ENCODE results near the gene GKN2. TPM values are rescaled to one million over a fixed set of nuclear protein-coding genes. Genes with fewer than 3 reads are reported as not detected.

The GKN2 gene
- total RNA-seq, 1 experiment from 2014 or later = 0.58 TPM

- intact Hi-C loops (cut with micrococcal nuclease) = loop anchor here (1.0 to 2.0 kb wide), 2 partner anchors 69 to 363 kb away; partner anchors contain the start of gene ANTXR1
- no peaks in the 10 kb centered on the region for H4K20me1 ChIP-seq (ENCODE audit: low read length)
- no peaks in the 10 kb centered on the region for H3K36me3 ChIP-seq (ENCODE audit: low read depth, low read length)
- no TSS peak for BruUV-seq (replicated peaks)
- peaks cover 10% of the 10 kb centered on the region; the same call in 1 of the 2 replicates for H3K4me1 ChIP-seq (ENCODE audit: insufficient read depth, low read length)
- peak; percentile 89 for DNase-seq
- H2AFZ ChIP-seq (ENCODE audit: low read length) = peak overlapping the region; percentile 95
- H3K4me3 ChIP-seq (ENCODE audit: low read length) = no peak overlapping the region
- H3K9me3 ChIP-seq (ENCODE audit: low read length) = no peaks in the 10 kb centered on the region
- no peaks in the 10 kb centered on the region for H3F3A ChIP-seq (ENCODE audit: low read length, unreplicated experiment)
- peak overlapping the region; percentile 59 for H3K9ac ChIP-seq (ENCODE audit: low read length)
- no peaks in the 10 kb centered on the region for H3K27me3 ChIP-seq (ENCODE audit: low read length)
- H3K27ac ChIP-seq (ENCODE audit: low read length) = no peak overlapping the region
- H3K79me2 ChIP-seq (ENCODE audit: low read length) = no peaks in the 10 kb centered on the region
- peak; percentile 93 for ATAC-seq
- CTCF ChIA-PET = interaction anchor here (0.5 to 1.5 kb wide), 7 partner anchors 17 to 553 kb away, joined by 3 to 8 read pairs (median 4); partner anchors contain the start of gene ANTXR1
- peak overlapping the region; percentile 51 for H3K4me2 ChIP-seq (ENCODE audit: low read length)
- no peaks in the 10 kb centered on the region for H3K9me2 ChIP-seq (replicated peaks; ENCODE audit: low read length)
- POLR2A ChIA-PET (ENCODE audit: unreplicated experiment) = no interaction called here
- TF ChIP-seq, protein P1, sequence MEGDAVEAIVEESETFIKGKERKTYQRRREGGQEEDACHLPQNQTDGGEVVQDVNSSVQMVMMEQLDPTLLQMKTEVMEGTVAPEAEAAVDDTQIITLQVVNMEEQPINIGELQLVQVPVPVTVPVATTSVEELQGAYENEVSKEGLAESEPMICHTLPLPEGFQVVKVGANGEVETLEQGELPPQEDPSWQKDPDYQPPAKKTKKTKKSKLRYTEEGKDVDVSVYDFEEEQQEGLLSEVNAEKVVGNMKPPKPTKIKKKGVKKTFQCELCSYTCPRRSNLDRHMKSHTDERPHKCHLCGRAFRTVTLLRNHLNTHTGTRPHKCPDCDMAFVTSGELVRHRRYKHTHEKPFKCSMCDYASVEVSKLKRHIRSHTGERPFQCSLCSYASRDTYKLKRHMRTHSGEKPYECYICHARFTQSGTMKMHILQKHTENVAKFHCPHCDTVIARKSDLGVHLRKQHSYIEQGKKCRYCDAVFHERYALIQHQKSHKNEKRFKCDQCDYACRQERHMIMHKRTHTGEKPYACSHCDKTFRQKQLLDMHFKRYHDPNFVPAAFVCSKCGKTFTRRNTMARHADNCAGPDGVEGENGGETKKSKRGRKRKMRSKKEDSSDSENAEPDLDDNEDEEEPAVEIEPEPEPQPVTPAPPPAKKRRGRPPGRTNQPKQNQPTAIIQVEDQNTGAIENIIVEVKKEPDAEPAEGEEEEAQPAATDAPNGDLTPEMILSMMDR (conservative IDR thresholded peaks at IDR 0.05; ENCODE audit: low read depth, low read length) = peak; percentile 88
- TF ChIP-seq EZH2phosphoT487 (IDR thresholded peaks at IDR 0.05; ENCODE audit: borderline replicate concordance, low read length) (no peak), EZH2 (IDR thresholded peaks at IDR 0.05; ENCODE audit: low read length, unreplicated experiment) (no peak)
Observed at GRCh38 chr2:68943581-68944568, 8.8 kb downstream of the GKN2 start.

DNA sequence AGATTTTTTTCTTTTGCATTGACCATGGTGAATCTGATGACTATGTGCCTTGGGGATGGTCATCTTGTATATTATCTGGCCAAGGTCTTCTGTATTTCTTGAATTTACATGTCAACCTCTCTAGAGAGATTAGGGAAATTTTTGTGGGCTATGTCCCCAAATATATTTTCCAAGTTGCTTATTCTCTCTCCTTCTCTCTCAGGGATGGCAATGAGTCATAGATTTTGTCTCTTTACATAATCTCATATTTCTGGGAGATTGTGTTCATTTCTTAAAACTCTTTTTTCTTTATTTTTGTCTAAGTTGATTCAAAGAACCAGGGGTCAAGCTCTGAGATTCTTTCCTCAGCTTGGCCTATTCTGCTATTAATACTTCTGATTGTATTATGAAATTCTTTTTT lies 9.9 kb downstream of the GKN2 start:
- Histone ChIP-seq H3F3A (ENCODE audit: low read length, unreplicated experiment) (no peaks in the 10 kb centered on the region), H3K27me3 (ENCODE audit: low read length) (no peaks in the 10 kb centered on the region), H3K9ac (ENCODE audit: low read length) (no peak overlapping the region), H4K20me1 (ENCODE audit: low read length) (no peaks in the 10 kb centered on the region), H3K4me3 (ENCODE audit: low read length) (no peak overlapping the region), H2AFZ (ENCODE audit: low read length) (no peak overlapping the region), H3K36me3 (ENCODE audit: low read depth, low read length) (no peaks in the 10 kb centered on the region), H3K9me2 (replicated peaks; ENCODE audit: low read length) (no peaks in the 10 kb centered on the region), H3K4me1 (ENCODE audit: insufficient read depth, low read length) (peaks cover 10% of the 10 kb centered on the region; the same call in 1 of the 2 replicates), H3K27ac (ENCODE audit: low read length) (no peak overlapping the region), H3K4me2 (ENCODE audit: low read length) (peak overlapping the region; percentile 51; the same call in 1 of the 2 replicates), H3K9me3 (ENCODE audit: low read length) (no peaks in the 10 kb centered on the region), H3K79me2 (ENCODE audit: low read length) (no peaks in the 10 kb centered on the region)
- ChIA-PET CTCF (interaction anchor here (0.5 to 1.5 kb wide), 6 partner anchors 70 to 554 kb away, joined by 3 to 8 read pairs (median 4); partner anchors contain the start of gene ANTXR1), POLR2A (ENCODE audit: unreplicated experiment) (no interaction called here)
- no TSS peak for BruUV-seq (replicated peaks)
- intact Hi-C loops (cut with micrococcal nuclease) = loop anchor here (1.0 to 2.0 kb wide), 2 partner anchors 70 to 364 kb away; partner anchors contain the start of gene ANTXR1
- no peak for TF ChIP-seq EZH2 (IDR thresholded peaks at IDR 0.05; ENCODE audit: low read length, unreplicated experiment)
- peak; percentile 17 for DNase-seq
- ATAC-seq = no peak

- BruUV-seq (replicated peaks) = no TSS peak
- CTCF ChIA-PET = interaction anchor here (0.5 kb wide), 1 partner anchor 73 kb away, joined by 5 read pairs; the partner anchor contains the start of gene ANTXR1
- intact Hi-C loops (cut with micrococcal nuclease) = no loop called here
Observed at GRCh38 chr2:68940369-68940768, 12.3 kb downstream of the GKN2 start.

More at GRCh38 chr2:68940369-68940768, 12.3 kb downstream of the GKN2 start:
- no peaks in the 10 kb centered on the region for H3K27me3 ChIP-seq (ENCODE audit: low read length)
- no peaks in the 10 kb centered on the region for H3K9me2 ChIP-seq (replicated peaks; ENCODE audit: low read length)
- no peaks in the 10 kb centered on the region for H3F3A ChIP-seq (ENCODE audit: low read length, unreplicated experiment)
- no peak overlapping the region for H3K4me2 ChIP-seq (ENCODE audit: low read length)
- POLR2A ChIA-PET (ENCODE audit: unreplicated experiment) = no interaction called here
- H3K9me3 ChIP-seq (ENCODE audit: low read length) = no peaks in the 10 kb centered on the region
- H4K20me1 ChIP-seq (ENCODE audit: low read length) = no peaks in the 10 kb centered on the region
- TF ChIP-seq EZH2 (IDR thresholded peaks at IDR 0.05; ENCODE audit: low read length, unreplicated experiment) (no peak), EZH2phosphoT487 (IDR thresholded peaks at IDR 0.05; ENCODE audit: borderline replicate concordance, low read length) (no peak)
- TF ChIP-seq, protein P1 (conservative IDR thresholded peaks at IDR 0.05; ENCODE audit: low read depth, low read length) = no peak
- no peaks in the 10 kb centered on the region for H3K36me3 ChIP-seq (ENCODE audit: low read depth, low read length)
- ATAC-seq (no peak), DNase-seq (no peak)
- H3K4me1 ChIP-seq (ENCODE audit: insufficient read depth, low read length) = peaks cover 19% of the 10 kb centered on the region; the same call in 1 of the 2 replicates
- no peak overlapping the region for H2AFZ ChIP-seq (ENCODE audit: low read length)
- H3K9ac ChIP-seq (ENCODE audit: low read length) = no peak overlapping the region
- H3K27ac ChIP-seq (ENCODE audit: low read length) = no peak overlapping the region
- no peak overlapping the region for H3K4me3 ChIP-seq (ENCODE audit: low read length)
- no peaks in the 10 kb centered on the region for H3K79me2 ChIP-seq (ENCODE audit: low read length)

Data from PC-3 (cell line).